Natural killer cell (primary cell): Measurements from ENCODE around the gene CAMK2B. TPM values are rescaled to one million over a fixed set of nuclear protein-coding genes. Genes with fewer than 3 reads are reported as not detected.

Source experiments
- ATAC-seq, 3 donors: fragments of 150-1000 bp in 2 of 3; fragments of 200-7000 bp in 1 of 3; cut with Tn5 transposase; 1 replicate in 1 of 3; 2 replicates in 2 of 3; pipeline ENCODE4 v1.10.0; 2021; ENCODE audit warnings: mild to moderate bottlenecking in 2 of 3, moderate library complexity in 2 of 3
- DNase-seq, 2 donors: peaks; one replicate each; pipeline versions ENCODE4 v3.0.0 to v3.0.0-alpha.2; 2013 to 2021; ENCODE audit warnings: mixed read lengths in 1 of 2
- H3K27ac ChIP-seq: one replicate; pipeline ENCODE4 v1.5.1; 2013; ENCODE audit warnings: mild to moderate bottlenecking, low read length
- H3K27me3 ChIP-seq: one replicate; pipeline ENCODE4 v1.6.1; 2013; ENCODE audit warnings: low read length; ENCODE audit not compliant: control insufficient read depth, insufficient read depth
- H3K36me3 ChIP-seq: one replicate; pipeline ENCODE4 v1.6.1; 2013; ENCODE audit warnings: low read length; ENCODE audit not compliant: control insufficient read depth, insufficient read depth
- H3K4me1 ChIP-seq: one replicate; pipeline ENCODE4 v1.6.1; 2013; ENCODE audit warnings: low read length; ENCODE audit not compliant: control insufficient read depth, insufficient read depth
- H3K4me3 ChIP-seq: one replicate; pipeline ENCODE4 v1.5.1; 2013; ENCODE audit warnings: low read length
- H3K9me3 ChIP-seq: one replicate; pipeline ENCODE4 v1.6.1; 2013; ENCODE audit warnings: low read length; ENCODE audit not compliant: control insufficient read depth, insufficient read depth
- H3K27ac Mint-ChIP-seq, 2 donors: one replicate each; pipeline ENCODE4 v1.8.0; 2022; ENCODE audit warnings: mild to moderate bottlenecking in 2 of 2, mixed read lengths in 2 of 2, moderate library complexity in 1 of 2
- H3K27me3 Mint-ChIP-seq, 2 donors: one replicate each; pipeline ENCODE4 v1.8.0; 2022; ENCODE audit warnings: low read depth in 2 of 2, mixed read lengths in 2 of 2
- H3K36me3 Mint-ChIP-seq: one replicate; pipeline ENCODE4 v1.8.0; 2022; ENCODE audit warnings: mixed read lengths
- H3K4me1 Mint-ChIP-seq, 2 donors: one replicate each; pipeline ENCODE4 v1.8.0; 2022; ENCODE audit warnings: mixed read lengths in 2 of 2
- H3K4me3 Mint-ChIP-seq: one replicate; pipeline ENCODE4 v1.8.0; 2022; ENCODE audit warnings: mild to moderate bottlenecking, moderate library complexity, mixed read lengths
- H3K9me3 Mint-ChIP-seq, 2 donors: one replicate each; pipeline ENCODE4 v1.8.0; 2022; ENCODE audit warnings: mixed read lengths in 2 of 2
- WGBS: methylation state at CpG from one replicate; pipeline ENCODE4 v1.1.7; 2013; ENCODE audit warnings: missing lambda C conversion rate; ENCODE audit not compliant: insufficient coverage; 5-methylcytosine and 5-hydroxymethylcytosine counted together
- intact Hi-C: fragments of 100-400 bp; cut with micrococcal nuclease; formaldehyde crosslinking; loops from one replicate; pipeline ENCODE4 v1.14.2; 2022
- total RNA-seq, 4 donors: library from RNA; stranded (reverse); fragments of 120-200 nt in 1 of 4; gene quantifications; one replicate each; pipeline versions ENCODE4 v1.2.3 to v1.2.4, GENCODE V29; 2013 to 2022
- TF ChIP-seq, protein P1 (sequence below): fragments of 200-600 bp; IDR thresholded peaks from one replicate; pipeline ENCODE4 v1.8.0; 2022; ENCODE audit warnings: antibody characterized with exemption

CAMK2B gene
- total RNA-seq, 3 donors from 2014 or later (not counting 1 experiment from before 2014, with no cell fraction given), result 0.70 TPM; not detected in 2

DNA sequence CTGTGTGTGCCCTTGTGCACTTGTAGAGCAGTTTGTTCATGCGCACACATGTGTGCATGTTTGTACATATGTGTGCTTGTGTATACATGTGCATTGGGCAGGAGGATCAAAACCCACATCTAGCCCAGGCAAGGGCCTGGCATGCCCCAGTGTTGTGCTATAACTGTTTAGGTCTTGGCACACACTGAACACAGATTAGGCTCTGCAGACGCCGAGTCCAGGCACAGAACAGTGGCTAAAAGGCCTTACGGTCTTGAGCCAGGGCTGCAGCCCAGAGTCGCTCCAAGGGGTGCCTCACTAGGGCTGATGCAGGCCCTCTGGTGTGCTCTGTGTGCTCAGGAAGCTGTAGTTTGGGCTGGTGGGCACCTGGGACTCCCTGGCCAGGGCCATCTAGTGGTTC lies 68.9 kb downstream of the CAMK2B start:
- no peaks in the 10 kb centered on the region for H3K9me3 Mint-ChIP-seq
- no peak for DNase-seq
- Histone ChIP-seq H3K27me3 (no peaks in the 10 kb centered on the region), H3K9me3 (no peaks in the 10 kb centered on the region), H3K4me1 (peaks cover 29% of the 10 kb centered on the region), H3K36me3 (no peaks in the 10 kb centered on the region), H3K4me3 (no peak overlapping the region), H3K27ac (no peak overlapping the region)
- H3K4me1 Mint-ChIP-seq, result peaks cover 15 to 43% of the 10 kb centered on the region in 2 donors
- no peak for ATAC-seq
- H3K27me3 Mint-ChIP-seq, result no peaks in the 10 kb centered on the region
- peak overlapping the region in 1 of 2 donors; percentile 93 for H3K27ac Mint-ChIP-seq
- intact Hi-C loops, result no loop called here
- whole genome bisulfite sequencing, result 82% methylated on average over 5 of the region's 5 CpGs
- TF ChIP-seq, protein P1, sequence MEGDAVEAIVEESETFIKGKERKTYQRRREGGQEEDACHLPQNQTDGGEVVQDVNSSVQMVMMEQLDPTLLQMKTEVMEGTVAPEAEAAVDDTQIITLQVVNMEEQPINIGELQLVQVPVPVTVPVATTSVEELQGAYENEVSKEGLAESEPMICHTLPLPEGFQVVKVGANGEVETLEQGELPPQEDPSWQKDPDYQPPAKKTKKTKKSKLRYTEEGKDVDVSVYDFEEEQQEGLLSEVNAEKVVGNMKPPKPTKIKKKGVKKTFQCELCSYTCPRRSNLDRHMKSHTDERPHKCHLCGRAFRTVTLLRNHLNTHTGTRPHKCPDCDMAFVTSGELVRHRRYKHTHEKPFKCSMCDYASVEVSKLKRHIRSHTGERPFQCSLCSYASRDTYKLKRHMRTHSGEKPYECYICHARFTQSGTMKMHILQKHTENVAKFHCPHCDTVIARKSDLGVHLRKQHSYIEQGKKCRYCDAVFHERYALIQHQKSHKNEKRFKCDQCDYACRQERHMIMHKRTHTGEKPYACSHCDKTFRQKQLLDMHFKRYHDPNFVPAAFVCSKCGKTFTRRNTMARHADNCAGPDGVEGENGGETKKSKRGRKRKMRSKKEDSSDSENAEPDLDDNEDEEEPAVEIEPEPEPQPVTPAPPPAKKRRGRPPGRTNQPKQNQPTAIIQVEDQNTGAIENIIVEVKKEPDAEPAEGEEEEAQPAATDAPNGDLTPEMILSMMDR, result no peak
- no peak overlapping the region for H3K4me3 Mint-ChIP-seq
- no peaks in the 10 kb centered on the region for H3K36me3 Mint-ChIP-seq

DNA sequence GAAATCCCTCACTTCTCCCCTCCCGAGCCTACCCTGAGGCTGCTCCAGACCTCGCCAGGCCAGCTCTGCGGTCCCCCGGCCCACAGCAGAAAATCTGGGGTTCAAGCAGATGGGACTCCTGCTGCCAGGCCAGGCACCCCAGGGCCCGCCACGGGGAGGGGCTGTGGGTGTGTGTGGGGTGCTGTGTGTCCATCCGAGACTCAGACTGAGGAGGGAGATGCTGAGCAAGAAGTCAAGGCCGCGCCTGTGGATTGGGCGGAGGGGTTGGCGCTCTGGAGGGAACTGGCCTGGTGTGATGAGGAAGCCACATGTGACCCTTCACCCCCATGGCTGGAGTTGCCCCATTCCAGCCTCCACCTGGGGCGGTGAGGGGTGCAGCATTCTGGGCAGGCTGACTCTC lies 73.5 kb downstream of the CAMK2B start:
- no peak for ATAC-seq
- Histone ChIP-seq H3K36me3 (no peaks in the 10 kb centered on the region), H3K27me3 (no peaks in the 10 kb centered on the region), H3K4me3 (no peak overlapping the region), H3K27ac (no peak overlapping the region), H3K9me3 (no peaks in the 10 kb centered on the region), H3K4me1 (peaks cover 5% of the 10 kb centered on the region)
- Mint-ChIP-seq H3K36me3 (no peaks in the 10 kb centered on the region), H3K27me3 (no peaks in the 10 kb centered on the region), H3K4me3 (no peak overlapping the region), H3K4me1 (peaks cover 0 to 14% of the 10 kb centered on the region in 2 donors), H3K9me3 (no peaks in the 10 kb centered on the region), H3K27ac (no peak overlapping the region)
- intact Hi-C loops, result no loop called here
- 94% methylated on average over 11 of the region's 12 CpGs for WGBS
- TF ChIP-seq, protein P1, result no peak
- DNase-seq, result no peak

DNA sequence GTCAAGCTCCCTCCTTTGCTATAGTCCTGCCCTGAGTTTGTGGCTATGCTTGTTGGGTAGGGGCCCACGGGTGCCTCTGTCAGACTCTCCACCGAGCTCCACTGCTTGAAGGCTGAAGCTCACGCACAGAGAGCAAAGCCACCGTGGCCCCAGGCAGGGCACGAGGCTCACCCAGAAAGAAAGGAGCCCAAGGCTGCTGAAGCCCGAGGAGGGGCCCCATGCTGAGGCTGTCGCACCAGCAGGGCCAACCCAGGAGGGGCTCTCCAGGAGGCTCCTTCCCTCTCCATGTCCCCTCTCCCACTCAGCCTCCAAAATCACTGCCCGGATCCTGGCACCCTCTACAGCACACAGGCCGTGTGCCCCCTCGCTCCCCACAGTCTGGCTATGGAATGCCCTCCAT lies 74.1 kb downstream of the CAMK2B start:
- Histone ChIP-seq H3K27me3 (no peaks in the 10 kb centered on the region), H3K36me3 (no peaks in the 10 kb centered on the region), H3K27ac (no peak overlapping the region), H3K4me3 (no peak overlapping the region), H3K4me1 (no peaks in the 10 kb centered on the region), H3K9me3 (no peaks in the 10 kb centered on the region)
- no peak for ATAC-seq
- intact Hi-C loops, result no loop called here
- no peak overlapping the region for H3K4me3 Mint-ChIP-seq
- no peaks in the 10 kb centered on the region for H3K9me3 Mint-ChIP-seq
- peaks cover 0 to 13% of the 10 kb centered on the region in 2 donors for H3K4me1 Mint-ChIP-seq
- TF ChIP-seq, protein P1, result no peak
- H3K27me3 Mint-ChIP-seq, result no peaks in the 10 kb centered on the region
- H3K27ac Mint-ChIP-seq, result no peak overlapping the region
- no peak for DNase-seq
- no peaks in the 10 kb centered on the region for H3K36me3 Mint-ChIP-seq
- 89% methylated on average over 10 of the region's 10 CpGs for WGBS

DNA sequence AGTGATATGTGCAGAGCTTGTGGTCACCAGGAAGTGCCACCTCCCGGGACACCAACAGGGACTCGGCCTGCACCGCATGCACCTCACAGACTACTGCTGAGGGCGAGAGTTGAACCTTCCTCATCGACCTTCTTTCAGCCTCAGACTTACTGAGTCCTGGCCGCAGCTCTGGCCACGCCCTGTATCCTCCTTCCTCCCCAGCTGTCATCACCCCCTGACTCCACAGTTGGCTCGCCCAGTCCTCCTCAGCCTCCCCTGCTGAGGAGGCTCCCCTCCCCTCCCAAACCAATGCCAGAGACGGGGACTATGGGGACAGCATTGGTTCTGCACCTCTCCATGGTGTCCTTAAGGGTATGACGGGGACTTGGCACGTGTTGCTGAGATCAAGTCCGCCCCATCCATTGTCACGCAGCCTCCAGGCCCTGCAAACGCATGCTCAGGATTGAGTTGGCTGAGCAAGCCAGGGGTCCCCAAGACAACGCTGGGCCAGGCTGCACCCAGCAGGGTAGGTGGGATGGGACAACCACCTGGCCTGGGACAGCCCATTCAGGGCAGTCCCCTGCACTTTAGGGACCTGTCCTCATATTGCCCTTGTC lies 75.7 kb downstream of the CAMK2B start:
- intact Hi-C loops, result no loop called here

More for the DNA sequence above, 75.7 kb downstream of the CAMK2B start:
- no peaks in the 10 kb centered on the region for H3K9me3 Mint-ChIP-seq
- Histone ChIP-seq H3K27ac (no peak overlapping the region), H3K27me3 (no peaks in the 10 kb centered on the region), H3K4me3 (no peak overlapping the region), H3K36me3 (no peaks in the 10 kb centered on the region), H3K9me3 (no peaks in the 10 kb centered on the region), H3K4me1 (no peaks in the 10 kb centered on the region)
- no peaks in the 10 kb centered on the region for H3K27me3 Mint-ChIP-seq
- ATAC-seq (no peak), DNase-seq (no peak)
- TF ChIP-seq, protein P1, result no peak
- H3K27ac Mint-ChIP-seq, result no peak overlapping the region
- H3K4me3 Mint-ChIP-seq, result no peak overlapping the region
- WGBS, result 80% methylated on average over 15 of the region's 15 CpGs
- peaks cover 0 to 6% of the 10 kb centered on the region in 2 donors for H3K4me1 Mint-ChIP-seq
- no peaks in the 10 kb centered on the region for H3K36me3 Mint-ChIP-seq
